T-helper 9 cell (primary cell): ENCODE measurements around the gene PAQR5.
A peak's percentile ranks its signal among the peaks of the same experiment; 100 is the strongest.

ENCODE experiments used
- DNase-seq: peaks from one replicate; pipeline ENCODE4 v3.0.0-alpha.2; 2020

The PAQR5 gene

DNA sequence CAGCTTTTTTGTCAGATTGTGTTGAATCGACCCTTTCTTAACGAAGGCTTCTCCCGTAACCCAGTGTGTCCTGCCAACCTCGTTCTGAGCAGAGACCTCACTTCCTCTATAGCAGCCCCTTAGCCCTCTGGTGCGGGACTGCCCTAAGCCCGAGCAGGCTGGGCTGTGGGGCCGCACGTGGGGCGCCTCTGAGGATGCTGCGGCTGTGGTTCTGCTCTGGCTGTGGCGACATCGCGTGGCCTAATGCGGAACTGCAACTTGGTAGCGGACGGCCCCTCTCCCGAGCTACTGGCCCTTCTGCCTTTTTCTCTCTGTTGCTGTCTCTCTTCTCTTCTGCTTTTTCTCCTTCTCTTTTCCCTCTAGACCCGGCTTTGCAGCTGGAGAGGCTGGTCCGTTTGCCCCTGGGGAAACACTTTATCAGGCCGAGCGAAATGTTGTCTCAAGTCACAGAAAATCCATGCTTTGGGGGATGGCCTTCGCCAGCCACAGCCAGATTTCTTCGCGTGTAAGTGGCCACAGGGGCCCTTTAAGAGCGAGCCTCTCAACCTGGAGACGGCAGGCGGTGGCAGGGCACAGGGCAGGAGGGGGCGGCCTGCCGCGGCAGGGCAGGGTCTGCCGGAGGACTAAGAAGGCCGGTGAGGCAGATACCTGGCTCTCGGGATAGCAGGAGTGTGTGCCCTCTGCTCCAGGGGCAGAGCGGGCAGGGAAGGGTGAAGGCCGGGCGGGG is 96.0 kb downstream of the PAQR5 start:
- DNase-seq = peak; percentile 84

DNA sequence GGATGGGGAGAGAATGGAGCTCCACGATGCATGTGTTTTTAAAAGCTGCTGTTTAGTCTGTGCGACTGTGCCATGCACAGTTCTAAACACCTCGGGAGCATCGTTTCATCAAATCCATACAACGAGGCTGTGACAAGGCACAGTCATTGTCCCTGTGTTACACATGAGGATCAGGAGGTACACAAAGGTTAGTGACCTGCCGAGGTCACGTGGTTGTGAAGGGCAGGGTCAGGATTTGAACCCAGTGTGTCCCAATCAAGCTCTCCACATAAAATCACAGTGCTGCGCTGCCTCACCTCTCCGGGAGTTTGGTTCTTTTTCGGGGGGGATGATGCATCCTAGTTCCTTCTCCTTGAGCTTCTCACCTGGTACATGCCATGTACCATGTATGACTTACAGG is 96.7 kb downstream of the PAQR5 start:
- DNase-seq = no peak

DNA sequence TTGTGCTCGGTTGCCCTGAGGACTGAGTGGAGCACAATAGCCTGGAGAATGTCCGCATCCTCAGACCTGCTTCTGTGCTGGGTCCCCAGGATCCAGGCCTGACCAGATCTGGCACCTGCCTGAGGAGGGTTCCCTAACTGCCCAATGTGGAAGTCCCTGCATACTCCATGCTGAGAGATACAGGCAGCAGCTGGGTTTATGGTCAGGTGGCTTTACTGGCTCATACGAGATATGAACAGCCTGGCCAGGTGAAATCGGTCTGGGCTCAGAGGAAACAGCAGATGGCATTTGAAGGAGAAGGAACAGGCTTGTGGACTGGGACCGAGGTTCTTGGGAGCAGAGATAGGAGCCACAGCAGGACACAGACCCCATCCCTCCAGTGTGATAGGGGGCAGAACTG is 97.3 kb downstream of the PAQR5 start:
- no peak for DNase-seq

DNA sequence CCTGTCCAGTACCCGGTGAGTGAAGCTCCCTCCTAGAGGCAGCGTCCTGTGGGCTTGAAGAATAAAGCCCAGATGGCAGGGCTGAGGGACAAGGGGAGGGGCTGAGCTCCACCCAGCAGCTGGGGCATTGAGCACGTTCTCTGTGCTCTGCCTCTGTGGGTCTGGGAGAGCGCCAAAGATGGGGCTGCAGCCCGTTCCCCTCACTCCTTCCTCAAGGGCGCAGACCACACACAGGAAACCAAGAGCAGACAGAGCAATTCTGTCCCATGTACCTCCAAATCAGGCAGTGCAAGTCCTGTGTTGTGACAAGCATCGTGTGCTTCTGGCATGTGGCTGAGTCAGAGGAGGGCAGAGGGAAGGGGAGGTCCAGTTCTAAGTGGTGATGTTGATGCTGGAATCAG is 99.8 kb downstream of the PAQR5 start:
- no peak for DNase-seq

DNA sequence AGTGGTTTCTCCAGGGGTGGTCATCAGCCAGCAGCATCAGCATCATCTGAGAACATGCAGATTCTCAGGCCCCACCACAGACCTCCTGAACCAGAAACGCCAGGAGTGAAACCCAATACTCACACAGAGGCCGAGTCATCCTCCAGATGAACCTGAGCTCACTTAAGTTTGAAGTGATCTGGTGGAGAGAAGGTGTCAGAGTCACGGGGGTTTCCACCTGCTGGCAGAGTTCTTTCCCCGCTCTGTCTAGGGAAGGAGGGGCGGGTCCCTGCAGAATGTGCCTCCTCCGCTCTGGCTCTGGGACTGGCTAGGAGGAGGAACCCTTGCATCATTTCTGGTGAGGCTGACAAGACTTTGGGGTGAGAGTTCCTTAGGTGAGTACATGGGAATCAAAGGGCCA is 102.1 kb downstream of the PAQR5 start:
- no peak for DNase-seq

DNA sequence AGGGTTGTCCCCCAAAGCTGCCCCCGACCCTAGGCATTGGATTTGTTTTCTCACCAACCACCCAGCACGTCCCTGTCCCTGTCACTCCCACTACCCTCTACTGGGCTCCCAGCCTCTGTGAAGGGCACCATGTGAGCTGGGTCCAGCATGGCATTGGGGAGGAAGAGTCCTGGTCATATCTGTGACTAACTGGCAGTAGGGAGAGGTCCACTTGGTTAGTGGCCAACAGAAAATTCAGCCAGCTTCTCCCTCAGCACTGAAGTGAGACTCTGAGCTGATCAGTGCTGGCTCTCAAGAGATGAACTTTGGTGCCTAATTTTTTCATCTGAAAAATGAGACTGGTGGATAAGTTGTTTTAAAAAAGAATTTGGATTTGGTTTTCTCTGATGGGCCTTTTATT is 104.1 kb downstream of the PAQR5 start:
- no peak for DNase-seq

DNA sequence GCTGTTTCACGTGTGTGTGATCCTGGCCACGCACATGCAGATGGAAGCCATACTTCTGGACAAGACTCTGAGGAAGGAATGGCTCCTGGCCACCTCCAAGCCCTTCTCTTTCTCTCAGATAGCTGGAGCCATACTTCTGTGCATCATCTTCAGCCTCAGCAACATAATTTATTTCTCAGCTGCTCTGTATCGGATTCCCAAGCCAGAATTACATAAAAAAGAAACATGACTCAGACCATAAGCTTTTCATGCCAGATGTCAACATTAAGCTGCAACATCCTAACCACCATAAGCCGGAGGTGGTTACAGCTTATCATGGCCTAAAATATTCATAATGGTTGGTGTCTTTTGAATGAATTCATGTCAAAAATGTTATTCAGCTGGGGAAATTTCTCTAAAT is 104.9 kb downstream of the PAQR5 start:
- no peak for DNase-seq

DNA sequence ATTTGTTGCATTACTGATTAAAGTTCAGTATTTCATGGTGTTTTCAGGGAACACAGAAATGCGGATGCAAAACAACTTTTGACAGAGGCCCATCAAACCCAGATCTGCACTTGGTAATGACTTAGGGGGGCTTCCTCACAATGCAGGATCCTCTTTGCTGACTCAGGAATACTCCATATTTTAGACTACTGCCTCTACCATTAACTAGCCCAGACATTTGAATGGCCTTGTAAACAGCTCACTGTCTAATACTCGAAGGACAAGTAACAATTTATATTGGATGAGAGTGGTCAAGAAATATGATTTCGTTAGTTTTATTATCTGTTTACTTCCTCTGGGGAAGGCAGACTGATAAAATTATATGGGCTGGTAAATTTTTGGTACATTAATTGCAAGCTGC is 106.4 kb downstream of the PAQR5 start:
- no peak for DNase-seq

DNA sequence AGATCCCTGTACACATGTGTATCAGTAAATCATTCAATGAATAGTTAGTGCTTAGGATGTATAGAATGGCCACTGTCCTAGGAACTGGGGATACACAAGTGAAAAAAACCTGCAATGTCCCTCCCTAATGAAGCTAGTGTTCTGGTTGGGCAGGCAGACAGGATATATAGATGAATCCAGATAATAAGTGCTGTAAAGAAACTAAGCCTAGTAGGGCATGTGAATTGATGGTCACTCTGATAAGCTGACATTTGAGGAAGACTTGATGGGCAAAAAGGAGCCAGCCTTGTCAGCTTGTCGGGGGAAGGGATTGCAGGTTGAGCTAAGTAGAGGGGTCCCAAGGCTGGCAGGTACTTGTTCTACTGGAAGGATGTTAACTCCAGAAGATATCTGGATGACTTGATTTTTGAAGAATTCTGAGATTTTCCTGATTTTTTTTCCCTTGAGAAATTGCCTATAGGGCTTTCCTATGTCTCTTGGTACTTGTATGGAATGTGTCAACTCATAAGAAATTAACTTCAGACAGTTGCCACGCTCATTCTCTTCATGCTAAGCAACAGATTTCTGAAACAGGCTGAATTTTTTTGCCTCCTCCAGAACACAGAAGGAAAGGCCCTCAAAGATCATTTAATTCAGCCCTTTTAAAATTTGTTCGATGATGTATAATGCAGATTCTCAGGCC is 109.1 kb downstream of the PAQR5 start:
- DNase-seq = no peak

DNA sequence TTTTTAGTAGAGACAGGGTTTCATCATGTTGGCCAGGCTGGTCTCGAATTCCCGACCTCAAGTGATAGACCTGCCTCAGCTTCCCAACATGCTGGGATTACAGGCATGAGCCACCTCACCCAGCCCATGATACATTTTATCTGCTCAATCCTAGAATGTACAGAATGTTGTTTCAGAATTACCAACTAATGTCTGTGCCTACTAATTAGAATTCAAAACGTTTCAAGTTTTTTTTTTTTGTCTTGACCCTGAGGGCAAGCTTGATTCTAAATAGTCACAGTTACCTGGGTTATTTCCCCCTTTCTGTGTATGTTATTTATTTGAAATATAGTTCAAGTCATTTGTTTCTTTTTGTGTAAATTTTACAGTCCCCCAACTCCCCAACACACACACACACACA is 110.1 kb downstream of the PAQR5 start:
- DNase-seq = no peak

DNA sequence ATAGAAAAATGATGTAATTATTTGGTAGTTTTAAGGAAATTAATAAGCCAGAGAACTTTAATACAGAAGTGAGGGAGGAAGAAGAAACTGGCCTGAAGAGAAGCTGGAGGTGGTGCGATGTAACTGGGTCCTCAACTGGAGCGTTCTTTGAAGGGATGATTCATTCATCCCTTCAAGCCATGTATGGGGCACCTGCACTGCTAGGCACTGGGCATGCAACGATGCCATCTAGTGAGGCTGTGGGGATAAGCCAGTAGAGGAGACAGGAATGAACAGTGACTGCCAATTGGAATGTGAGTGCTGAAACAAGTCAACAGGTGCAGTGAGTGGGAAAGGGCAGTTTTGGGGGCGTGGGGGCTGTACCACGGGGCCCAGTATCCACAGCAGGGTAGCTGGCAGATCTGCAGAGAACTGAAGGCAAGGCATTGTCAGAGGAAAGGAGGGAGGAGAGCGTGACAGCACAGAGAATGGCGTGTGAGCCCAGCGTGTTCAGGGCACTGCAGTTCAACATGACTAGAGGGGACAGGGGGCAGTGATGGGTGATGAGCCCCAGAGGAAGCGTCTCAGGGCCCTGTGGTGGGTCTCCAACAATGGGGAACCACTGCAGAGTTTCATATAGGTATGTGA is 111.6 kb downstream of the PAQR5 start:
- no peak for DNase-seq

DNA sequence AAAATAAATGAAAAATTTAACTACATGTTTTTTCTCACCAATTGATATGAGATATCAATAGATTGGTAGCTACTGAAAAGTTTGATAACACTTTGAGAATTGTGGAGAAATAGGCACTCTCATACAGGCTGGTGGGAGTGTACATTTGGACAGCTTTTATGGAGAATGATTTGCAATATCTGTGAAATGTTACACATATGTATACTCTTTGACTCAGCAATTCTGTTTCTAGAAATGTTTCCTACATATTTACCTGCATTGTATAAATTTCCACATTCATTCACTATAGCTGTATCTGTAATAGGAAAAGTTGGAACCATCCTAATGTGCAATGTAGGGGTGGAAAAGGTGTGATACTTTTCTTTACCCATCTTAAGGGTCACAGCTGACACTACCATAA is 113.6 kb downstream of the PAQR5 start:
- DNase-seq = no peak

DNA sequence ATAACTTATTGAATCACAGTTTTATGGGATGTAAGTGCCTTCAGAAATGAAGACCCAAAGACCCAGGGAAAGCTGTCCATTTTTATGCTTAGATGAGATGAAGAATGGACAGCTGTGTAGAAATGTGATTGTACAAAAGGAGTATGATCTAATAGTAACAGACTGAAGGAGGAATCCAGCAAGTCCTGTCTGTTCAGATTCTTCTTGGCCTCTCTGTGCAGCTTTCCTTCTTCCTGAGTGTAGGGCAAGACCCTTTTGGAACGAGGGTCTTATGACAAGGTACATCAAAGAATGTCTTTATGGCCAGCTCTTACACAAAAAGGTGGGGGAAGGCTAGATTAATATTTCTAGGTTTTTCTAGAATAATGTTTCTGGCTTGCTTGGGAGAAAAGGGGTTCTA is 114.0 kb downstream of the PAQR5 start:
- no peak for DNase-seq

DNA sequence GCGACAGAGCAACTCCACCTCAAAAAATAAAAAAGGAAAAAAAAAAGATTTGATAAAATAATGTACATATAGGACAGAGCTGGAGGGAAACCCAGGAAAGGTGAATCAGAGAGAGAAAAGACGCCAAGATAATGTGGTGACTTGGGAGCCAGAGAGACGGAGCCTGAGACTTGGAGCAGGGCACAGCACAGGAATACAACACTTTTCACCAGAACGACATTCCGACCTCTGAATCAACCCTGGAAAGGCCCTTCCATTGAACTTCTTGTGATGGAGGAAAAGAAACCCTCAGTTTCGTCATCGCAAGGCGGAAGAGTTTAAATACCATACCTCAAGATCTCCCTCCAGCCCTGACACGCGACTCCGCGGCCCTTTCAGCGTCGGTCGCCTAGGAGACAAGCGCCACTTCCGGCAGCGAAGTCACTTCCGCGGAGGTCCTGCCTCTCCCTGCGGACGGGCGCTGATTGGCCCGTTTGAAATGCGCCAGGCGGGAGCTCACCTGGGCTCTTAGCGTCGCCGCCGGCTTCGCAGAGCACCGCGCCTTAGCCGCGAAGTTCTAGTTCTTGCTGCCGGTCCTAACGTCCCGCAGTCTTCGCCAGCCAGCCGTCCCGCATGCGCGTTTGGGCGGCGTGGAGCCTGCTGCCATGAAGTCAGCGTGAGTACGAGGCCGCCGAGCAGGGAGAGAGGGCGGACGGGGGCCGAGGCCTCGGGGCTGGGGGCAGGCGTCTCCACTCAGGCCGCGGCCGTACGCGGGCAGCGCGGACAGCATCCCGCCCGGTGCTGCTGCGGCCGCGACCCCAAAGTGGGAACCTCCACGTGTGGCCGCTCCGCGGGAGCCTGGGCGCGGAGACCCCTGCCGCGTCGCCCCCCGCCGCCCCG is 115.3 kb downstream of the PAQR5 start, which contains the start of gene KIF23:
KIF23 (plus strand) TSS at position 528 of the 879 bp plus-strand sequence; CDS start at position 645, 117 bp downstream.
- DNase-seq = peak; percentile 94

DNA sequence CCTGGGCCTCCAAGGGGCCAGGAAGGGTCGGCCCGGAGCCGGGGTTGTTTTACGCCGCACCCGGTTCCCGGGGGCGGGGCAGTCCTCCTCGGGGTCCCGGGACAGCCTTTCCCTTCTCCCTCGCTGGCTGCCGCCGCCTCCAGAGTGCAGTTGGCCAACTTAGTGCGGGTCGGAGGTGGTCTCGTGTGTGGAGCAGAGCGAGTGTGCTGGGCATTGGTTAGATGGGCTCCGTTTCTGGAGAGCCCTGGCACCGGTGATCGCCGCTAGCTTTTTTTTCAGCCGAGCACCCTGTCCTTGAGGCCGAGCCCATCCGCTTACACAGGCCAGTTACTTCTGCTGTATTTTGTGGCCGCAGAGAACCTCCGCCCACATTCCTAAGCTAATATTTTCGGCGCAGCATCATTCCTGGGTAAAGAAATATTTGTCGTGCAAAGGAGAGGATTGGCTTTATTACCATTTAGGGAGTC is 116.0 kb downstream of the PAQR5 start:
- DNase-seq = no peak

DNA sequence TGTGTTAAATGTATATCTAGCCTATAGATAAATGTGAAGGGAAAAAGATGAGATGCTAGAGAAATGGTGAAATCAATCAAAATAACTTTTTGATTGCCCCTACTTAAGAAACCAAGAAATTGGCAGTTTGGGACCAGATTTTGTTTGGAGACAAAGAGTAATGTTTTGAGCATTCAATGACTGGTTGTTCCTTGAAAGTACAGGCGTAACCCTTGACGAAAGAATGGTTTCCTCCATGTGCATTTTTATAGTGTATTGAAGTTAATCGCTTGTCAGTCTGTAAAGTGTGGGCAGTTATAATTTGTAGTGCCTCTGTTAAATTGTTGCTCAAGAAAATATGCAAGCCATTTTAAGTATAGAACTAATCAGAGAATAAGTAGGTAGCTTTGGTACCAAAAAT is 116.7 kb downstream of the PAQR5 start:
- DNase-seq = no peak

DNA sequence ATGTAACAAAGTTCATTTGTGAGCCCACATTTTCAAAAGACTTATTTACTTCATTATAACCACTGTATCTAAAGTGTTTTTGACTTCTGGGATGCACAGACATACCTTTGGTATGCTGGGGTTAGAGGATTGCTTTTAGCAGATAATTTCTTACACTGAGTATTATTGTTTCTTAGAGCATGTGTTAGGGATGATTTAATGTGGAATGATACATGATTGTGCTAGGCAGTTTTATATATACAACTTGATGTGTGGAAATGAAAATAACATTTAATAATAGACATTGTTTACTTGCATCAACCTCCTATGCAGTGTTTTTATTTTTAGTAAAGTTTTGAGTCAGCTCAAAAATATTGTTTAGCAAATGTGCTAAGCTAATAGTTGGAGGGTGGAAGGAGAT is 118.9 kb downstream of the PAQR5 start:
- DNase-seq = no peak

DNA sequence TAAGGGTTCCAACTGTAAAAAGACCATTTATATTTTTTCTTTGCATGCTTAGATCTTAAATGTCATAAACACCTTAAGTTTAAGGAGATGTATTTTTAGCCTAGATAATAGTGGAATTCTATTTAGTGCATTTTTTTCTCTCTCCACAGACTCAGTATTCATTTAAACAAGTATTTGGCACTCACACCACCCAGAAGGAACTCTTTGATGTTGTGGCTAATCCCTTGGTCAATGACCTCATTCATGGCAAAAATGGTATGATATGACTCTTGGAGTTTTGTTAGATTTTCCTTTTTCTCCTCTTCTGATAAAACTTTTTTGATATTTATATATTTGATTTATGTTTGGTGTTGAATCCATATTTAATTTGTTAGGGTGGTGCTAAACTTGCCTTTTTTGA is 122.8 kb downstream of the PAQR5 start:
- DNase-seq = no peak

DNA sequence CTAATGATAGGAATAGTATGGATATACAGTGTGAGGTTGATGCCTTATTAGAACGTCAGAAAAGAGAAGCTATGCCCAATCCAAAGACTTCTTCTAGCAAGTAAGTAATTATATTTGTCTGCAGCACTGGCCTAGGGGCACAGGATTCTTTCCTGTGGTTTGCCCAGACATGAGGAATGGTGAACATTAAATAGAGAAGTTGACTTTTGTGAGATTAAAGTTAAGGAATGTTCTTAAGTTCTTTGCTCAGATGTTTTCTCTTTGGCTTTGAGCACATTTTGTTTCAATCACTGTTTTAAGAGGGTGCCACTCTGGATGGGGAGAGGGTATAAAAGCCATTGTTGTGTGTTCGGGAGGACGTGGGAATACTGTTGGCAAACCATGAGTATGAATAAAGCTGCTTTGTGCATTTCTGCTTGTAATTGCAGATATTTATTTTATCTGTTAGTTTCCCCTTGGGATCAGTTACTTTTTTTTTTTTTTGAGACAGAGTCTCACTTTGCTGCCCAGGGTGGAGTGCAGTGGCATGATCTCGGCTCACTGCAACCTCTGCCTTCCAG is 123.7 kb downstream of the PAQR5 start:
- no peak for DNase-seq

DNA sequence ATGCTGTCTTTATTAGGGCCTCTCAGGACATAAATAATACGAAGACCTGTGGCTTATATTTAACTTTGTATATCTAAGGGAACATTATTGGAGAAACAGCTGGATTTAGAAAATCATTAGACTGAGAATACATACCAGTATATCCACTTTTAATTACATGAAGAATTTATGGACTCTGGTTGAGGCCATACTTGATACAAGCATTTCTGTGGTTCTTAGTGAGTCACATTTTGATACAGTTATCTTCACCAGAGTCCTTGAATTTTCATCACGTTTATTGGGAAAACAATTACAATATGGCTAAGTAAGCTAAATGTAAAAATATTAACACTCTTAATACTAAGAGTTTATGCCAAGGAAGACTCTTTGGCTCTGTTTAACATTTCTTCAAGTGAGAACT is 125.3 kb downstream of the PAQR5 start:
- no peak for DNase-seq

DNA sequence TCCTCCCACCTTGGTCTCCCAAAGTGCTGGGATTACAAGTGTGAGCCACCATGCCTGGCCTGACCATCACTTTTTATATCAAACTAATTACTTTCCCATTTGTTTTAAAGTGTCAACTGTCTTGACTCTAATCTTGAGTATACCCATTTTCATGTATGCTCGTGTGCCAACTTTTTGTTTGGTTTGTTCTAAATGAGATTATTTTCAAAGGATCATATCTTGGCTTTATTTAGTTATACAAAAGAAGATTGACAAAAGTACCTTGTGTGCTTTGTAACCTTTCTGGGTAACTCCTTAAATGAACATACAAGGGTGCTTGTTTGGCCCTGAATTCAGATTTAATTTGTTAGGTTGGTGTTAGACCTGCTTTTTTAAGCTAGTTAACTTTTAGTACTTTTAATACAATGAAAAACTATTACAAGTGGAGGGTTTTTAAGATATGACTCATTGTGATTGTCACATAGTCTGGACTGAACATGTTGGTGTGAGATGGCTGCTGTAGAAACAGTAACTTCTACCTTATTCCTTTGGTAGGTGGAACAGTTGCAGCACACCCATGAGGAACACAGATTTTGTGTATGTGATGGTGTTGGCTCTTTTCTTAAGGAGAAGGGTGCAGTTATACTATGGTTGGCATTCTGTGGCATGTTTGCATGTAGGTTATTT is 126.2 kb downstream of the PAQR5 start:
- DNase-seq = no peak

DNA sequence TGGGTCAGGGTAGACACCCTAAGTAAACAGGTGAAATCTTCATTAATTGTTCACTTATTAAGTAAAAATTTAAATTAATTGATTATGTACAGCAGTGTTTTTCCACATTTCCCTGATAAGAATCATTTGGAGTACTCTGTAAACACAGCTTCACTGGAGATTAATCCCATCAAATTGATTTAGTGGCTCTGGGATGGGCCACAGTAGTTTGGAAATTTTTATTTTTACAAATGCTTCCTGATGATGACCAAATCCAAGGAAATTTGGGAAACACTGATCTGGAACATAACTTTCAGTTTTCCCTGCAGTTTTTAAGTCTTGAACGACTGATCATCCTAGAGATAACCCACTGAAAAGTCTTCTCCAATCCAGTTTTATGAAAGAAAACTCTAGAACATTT is 135.1 kb downstream of the PAQR5 start:
- no peak for DNase-seq
